ENCODE results near the gene TP53. TPM values are rescaled to one million over a fixed set of nuclear protein-coding genes. Genes with fewer than 3 reads are reported as not detected.

Gene TP53
- total RNA-seq, 5 donors from 2014 or later (not counting 1 experiment from before 2014, with no cell fraction given): 65.1 to 108 (median 93.5) TPM

GRCh38 chr17:7702776-7703175 lies 15.5 kb upstream of the TP53 start:
- ChIA-PET POLR2A (no interaction called here), CTCF (no interaction called here)
- ATAC-seq (replicated peaks in 1 of 4) (no peak), DNase-seq (no peak)
- Mint-ChIP-seq H3K4me3 (no peak overlapping the region), H3K36me3 (peaks cover 36% of the 10 kb centered on the region), H3K4me1 (peaks cover 16 to 21% (median 17%) of the 10 kb centered on the region in 3 donors), H3K27me3 (peaks cover 39 to 51% of the 10 kb centered on the region in 2 donors), H3K9me3 (no peaks in the 10 kb centered on the region), H3K27ac (no peak overlapping the region)
- Histone ChIP-seq H3K27ac (ENCODE audit: low read length) (no peak overlapping the region), H3K4me3 (ENCODE audit: control insufficient read depth in 1 of 2, extremely low read depth in 1 of 2, low read length in 1 of 2) (no peak overlapping the region), H3K36me3 (ENCODE audit: control insufficient read depth in 2 of 2, extremely low read depth in 1 of 2, insufficient read depth in 1 of 2, low read length in 1 of 2) (peaks cover 7 to 23% of the 10 kb centered on the region in 2 donors), H3K27me3 (replicated peaks in 1 of 2; ENCODE audit: control insufficient read depth in 2 of 2, extremely low read depth in 1 of 2, insufficient read depth in 2 of 2, low read length in 1 of 2) (peaks cover 0 to 73% of the 10 kb centered on the region in 2 experiments), H3K4me1 (ENCODE audit: control insufficient read depth in 1 of 2, extremely low read depth in 1 of 2, insufficient read depth in 2 of 2, low read length in 2 of 2) (peaks cover 0 to 18% of the 10 kb centered on the region in 2 experiments), H3K9me3 (no peaks in the 10 kb centered on the region)
- WGBS (ENCODE audit: insufficient coverage): 91% methylated on average over 12 of the region's 13 CpGs

GRCh38 chr17:7701681-7702080 lies 14.4 kb upstream of the TP53 start:
- Histone ChIP-seq H3K36me3 (ENCODE audit: control insufficient read depth in 2 of 2, extremely low read depth in 1 of 2, insufficient read depth in 1 of 2, low read length in 1 of 2) (peaks cover 7 to 23% of the 10 kb centered on the region in 2 donors), H3K27ac (ENCODE audit: low read length) (no peak overlapping the region), H3K4me1 (ENCODE audit: control insufficient read depth in 1 of 2, extremely low read depth in 1 of 2, insufficient read depth in 2 of 2, low read length in 2 of 2) (peaks cover 0 to 18% of the 10 kb centered on the region in 2 experiments), H3K9me3 (no peaks in the 10 kb centered on the region), H3K4me3 (ENCODE audit: control insufficient read depth in 1 of 2, extremely low read depth in 1 of 2, low read length in 1 of 2) (no peak overlapping the region), H3K27me3 (replicated peaks in 1 of 2; ENCODE audit: control insufficient read depth in 2 of 2, extremely low read depth in 1 of 2, insufficient read depth in 2 of 2, low read length in 1 of 2) (peaks cover 0 to 64% of the 10 kb centered on the region in 2 experiments)
- DNase-seq: no peak
- peaks cover 16 to 21% (median 17%) of the 10 kb centered on the region in 3 donors for H3K4me1 Mint-ChIP-seq
- 99% methylated on average over 10 of the region's 14 CpGs for WGBS (ENCODE audit: insufficient coverage)
- ChIA-PET POLR2A (no interaction called here), CTCF (no interaction called here)
- no peak overlapping the region for H3K4me3 Mint-ChIP-seq
- no peak overlapping the region for H3K27ac Mint-ChIP-seq
- H3K36me3 Mint-ChIP-seq: peaks cover 37% of the 10 kb centered on the region
- no peaks in the 10 kb centered on the region for H3K9me3 Mint-ChIP-seq
- H3K27me3 Mint-ChIP-seq: peaks cover 35 to 40% of the 10 kb centered on the region in 2 donors
- no peak for ATAC-seq (replicated peaks in 1 of 4)

- Histone ChIP-seq H3K4me1 (ENCODE audit: control insufficient read depth in 1 of 2, extremely low read depth in 1 of 2, insufficient read depth in 2 of 2, low read length in 2 of 2) (peaks cover 0 to 14% of the 10 kb centered on the region in 2 experiments), H3K27me3 (replicated peaks in 1 of 2; ENCODE audit: control insufficient read depth in 2 of 2, extremely low read depth in 1 of 2, insufficient read depth in 2 of 2, low read length in 1 of 2) (peaks cover 0 to 53% of the 10 kb centered on the region in 2 experiments), H3K9me3 (no peaks in the 10 kb centered on the region), H3K4me3 (ENCODE audit: control insufficient read depth in 1 of 2, extremely low read depth in 1 of 2, low read length in 1 of 2) (no peak overlapping the region), H3K27ac (ENCODE audit: low read length) (no peak overlapping the region), H3K36me3 (ENCODE audit: control insufficient read depth in 2 of 2, extremely low read depth in 1 of 2, insufficient read depth in 1 of 2, low read length in 1 of 2) (peaks cover 7 to 25% of the 10 kb centered on the region in 2 donors)
- H3K4me1 Mint-ChIP-seq: peaks cover 11 to 12% (median 11%) of the 10 kb centered on the region in 3 donors
- peaks cover 24 to 29% of the 10 kb centered on the region in 2 donors for H3K27me3 Mint-ChIP-seq
- ATAC-seq (replicated peaks in 1 of 4) (no peak), DNase-seq (no peak)
- no peak overlapping the region for H3K4me3 Mint-ChIP-seq
- no peaks in the 10 kb centered on the region for H3K9me3 Mint-ChIP-seq
- H3K36me3 Mint-ChIP-seq: peaks cover 47% of the 10 kb centered on the region
- WGBS (ENCODE audit: insufficient coverage): 96% methylated on average over 4 of the region's 7 CpGs
- ChIA-PET CTCF (no interaction called here), POLR2A (no interaction called here)
- H3K27ac Mint-ChIP-seq: no peak overlapping the region
Measured at GRCh38 chr17:7700510-7700909, 13.2 kb upstream of the TP53 start.

GRCh38 chr17:7697828-7698588 lies 10.7 kb upstream of the TP53 start:
- Histone ChIP-seq H3K27ac (ENCODE audit: low read length) (no peak overlapping the region), H3K9me3 (no peaks in the 10 kb centered on the region), H3K36me3 (ENCODE audit: control insufficient read depth in 2 of 2, extremely low read depth in 1 of 2, insufficient read depth in 1 of 2, low read length in 1 of 2) (peaks cover 5 to 29% of the 10 kb centered on the region in 2 donors), H3K4me3 (ENCODE audit: control insufficient read depth in 1 of 2, extremely low read depth in 1 of 2, low read length in 1 of 2) (no peak overlapping the region), H3K27me3 (replicated peaks in 1 of 2; ENCODE audit: control insufficient read depth in 2 of 2, extremely low read depth in 1 of 2, insufficient read depth in 2 of 2, low read length in 1 of 2) (peaks cover 0 to 31% of the 10 kb centered on the region in 2 experiments), H3K4me1 (ENCODE audit: control insufficient read depth in 1 of 2, extremely low read depth in 1 of 2, insufficient read depth in 2 of 2, low read length in 2 of 2) (no peaks in the 10 kb centered on the region)
- WGBS (ENCODE audit: insufficient coverage): no CpG with 5 or more reads among the region's 4 CpGs
- no peak overlapping the region for H3K27ac Mint-ChIP-seq
- H3K27me3 Mint-ChIP-seq: peaks cover 5 to 10% of the 10 kb centered on the region in 2 donors
- no peaks in the 10 kb centered on the region for H3K4me1 Mint-ChIP-seq
- CTCF ChIA-PET: no interaction called here
- DNase-seq: no peak
- H3K4me3 Mint-ChIP-seq: no peak overlapping the region
- H3K9me3 Mint-ChIP-seq: no peaks in the 10 kb centered on the region
- H3K36me3 Mint-ChIP-seq: peaks cover 50% of the 10 kb centered on the region
- ATAC-seq (replicated peaks in 1 of 4): no peak
- POLR2A ChIA-PET: no interaction called here

GRCh38 chr17:7695586-7695985 lies 8.3 kb upstream of the TP53 start:
- peaks cover 0 to 7% of the 10 kb centered on the region in 2 experiments for H3K27me3 ChIP-seq (replicated peaks in 1 of 2; ENCODE audit: control insufficient read depth in 2 of 2, extremely low read depth in 1 of 2, insufficient read depth in 2 of 2, low read length in 1 of 2)
- no peaks in the 10 kb centered on the region for H3K4me1 Mint-ChIP-seq
- ChIA-PET POLR2A (no interaction called here), CTCF (no interaction called here)
- no peak overlapping the region for H3K27ac ChIP-seq (ENCODE audit: low read length)
- no peak overlapping the region for H3K4me3 ChIP-seq (ENCODE audit: control insufficient read depth in 1 of 2, extremely low read depth in 1 of 2, low read length in 1 of 2)
- H3K9me3 Mint-ChIP-seq: no peaks in the 10 kb centered on the region
- DNase-seq (no peak), ATAC-seq (replicated peaks in 1 of 4) (no peak)
- no peak overlapping the region for H3K4me3 Mint-ChIP-seq
- H3K27me3 Mint-ChIP-seq: peaks cover 2% of the 10 kb centered on the region in 2 donors
- H3K36me3 ChIP-seq (ENCODE audit: control insufficient read depth in 2 of 2, extremely low read depth in 1 of 2, insufficient read depth in 1 of 2, low read length in 1 of 2): peaks cover 0 to 10% of the 10 kb centered on the region in 2 donors
- no peaks in the 10 kb centered on the region for H3K9me3 ChIP-seq
- 92% methylated on average over 10 of the region's 10 CpGs for WGBS (ENCODE audit: insufficient coverage)
- no peaks in the 10 kb centered on the region for H3K4me1 ChIP-seq (ENCODE audit: control insufficient read depth in 1 of 2, extremely low read depth in 1 of 2, insufficient read depth in 2 of 2, low read length in 2 of 2)
- H3K27ac Mint-ChIP-seq: no peak overlapping the region
- peaks cover 34% of the 10 kb centered on the region for H3K36me3 Mint-ChIP-seq

- H3K36me3 ChIP-seq (ENCODE audit: control insufficient read depth in 2 of 2, extremely low read depth in 1 of 2, insufficient read depth in 1 of 2, low read length in 1 of 2): peaks cover 0 to 6% of the 10 kb centered on the region in 2 donors
- peaks cover 38 to 48% (median 44%) of the 10 kb centered on the region in 3 donors for H3K4me1 Mint-ChIP-seq
- H3K4me3 ChIP-seq (ENCODE audit: control insufficient read depth in 1 of 2, extremely low read depth in 1 of 2, low read length in 1 of 2): peak overlapping the region; percentile 89
- H3K27me3 Mint-ChIP-seq: no peaks in the 10 kb centered on the region
- CTCF ChIA-PET: interaction anchor here in 1 of 2 donors (0.6 to 3.6 kb wide), 5 partner anchors 38 to 100 kb away, joined by 4 to 36 read pairs (median 17); partner anchors contain the start of genes ATP1B2 and FXR2
- H3K9me3 ChIP-seq: no peaks in the 10 kb centered on the region
- DNase-seq (peak in 1 of 35 experiments; percentile 16), ATAC-seq (replicated peaks in 1 of 4) (no peak)
- no peaks in the 10 kb centered on the region for H3K9me3 Mint-ChIP-seq
- H3K27ac Mint-ChIP-seq: peak overlapping the region in 1 of 2 donors; percentile 100
- peak overlapping the region; percentile 85 to 99 (median 96) for H3K4me3 Mint-ChIP-seq
- no peak overlapping the region for H3K27ac ChIP-seq (ENCODE audit: low read length)
- H3K4me1 ChIP-seq (ENCODE audit: control insufficient read depth in 1 of 2, extremely low read depth in 1 of 2, insufficient read depth in 2 of 2, low read length in 2 of 2): peaks cover 17 to 30% of the 10 kb centered on the region in 2 experiments
- WGBS (ENCODE audit: insufficient coverage): 28% methylated on average over 11 of the region's 13 CpGs
- no peaks in the 10 kb centered on the region for H3K27me3 ChIP-seq (replicated peaks in 1 of 2; ENCODE audit: control insufficient read depth in 2 of 2, extremely low read depth in 1 of 2, insufficient read depth in 2 of 2, low read length in 1 of 2)
- H3K36me3 Mint-ChIP-seq: peaks cover 14% of the 10 kb centered on the region
- POLR2A ChIA-PET: no interaction called here
Measured at GRCh38 chr17:7688808-7689316, 1.6 kb upstream of the TP53 start.
